Activated B cell treated with CpG ODN at 0.5 μM for 24 hours (primary cell): ENCODE data around the gene ADISSP. TPM values are rescaled to one million over a fixed set of nuclear protein-coding genes. Genes with fewer than 3 reads are reported as not detected.

Experiments
- ATAC-seq: fragments of 200-7000 bp; cut with Tn5 transposase; one replicate; pipeline ENCODE4 v1.10.0; 2021; ENCODE audit warnings: low read depth, mild to moderate bottlenecking, moderate library complexity
- CTCF ChIA-PET: fragments of 350-600 bp; sonication (Branson Sonifier 250); formaldehyde crosslinking; loops from one replicate; lab custom pipeline; 2021; ENCODE audit warnings: antibody characterized with exemption; lab: Charles Lee
- POLR2A ChIA-PET: fragments of 350-600 bp; sonication (Branson Sonifier 250); formaldehyde crosslinking; loops from one replicate; lab custom pipeline; 2021; ENCODE audit warnings: antibody characterized with exemption; lab: Charles Lee
- DNase-seq: peaks from one replicate; pipeline ENCODE4 v3.0.0; 2022
- H3K27ac Mint-ChIP-seq: one replicate; pipeline ENCODE4 v1.8.0; 2020; ENCODE audit warnings: mixed read lengths
- H3K27me3 Mint-ChIP-seq: one replicate; pipeline ENCODE4 v1.8.0; 2021; ENCODE audit warnings: mixed read lengths
- H3K36me3 Mint-ChIP-seq: one replicate; pipeline ENCODE4 v1.8.0; 2021; ENCODE audit warnings: low read depth, mixed read lengths
- H3K4me1 Mint-ChIP-seq: one replicate; pipeline ENCODE4 v1.8.0; 2021; ENCODE audit warnings: mixed read lengths
- H3K4me3 Mint-ChIP-seq: one replicate; pipeline ENCODE4 v1.8.0; 2020; ENCODE audit warnings: mild to moderate bottlenecking, mixed read lengths
- H3K9me3 Mint-ChIP-seq: one replicate; pipeline ENCODE4 v1.8.0; 2020; ENCODE audit warnings: mixed read lengths
- CTCF ChIP-seq: fragments of 200-600 bp; IDR thresholded peaks from one replicate; pipeline ENCODE4 v1.8.0; 2022; ENCODE audit warnings: antibody characterized with exemption, mild to moderate bottlenecking
- intact Hi-C: fragments of 100-400 bp; cut with micrococcal nuclease; formaldehyde crosslinking; loops from one replicate; pipeline ENCODE4 v1.15.1; 2024
- total RNA-seq: library from RNA; stranded (reverse); gene quantifications from 2 replicates; pipeline ENCODE4 v1.2.3, GENCODE V29; 2022

ADISSP gene
- total RNA-seq, 1 donor from 2014 or later, result 29.9 TPM

DNA sequence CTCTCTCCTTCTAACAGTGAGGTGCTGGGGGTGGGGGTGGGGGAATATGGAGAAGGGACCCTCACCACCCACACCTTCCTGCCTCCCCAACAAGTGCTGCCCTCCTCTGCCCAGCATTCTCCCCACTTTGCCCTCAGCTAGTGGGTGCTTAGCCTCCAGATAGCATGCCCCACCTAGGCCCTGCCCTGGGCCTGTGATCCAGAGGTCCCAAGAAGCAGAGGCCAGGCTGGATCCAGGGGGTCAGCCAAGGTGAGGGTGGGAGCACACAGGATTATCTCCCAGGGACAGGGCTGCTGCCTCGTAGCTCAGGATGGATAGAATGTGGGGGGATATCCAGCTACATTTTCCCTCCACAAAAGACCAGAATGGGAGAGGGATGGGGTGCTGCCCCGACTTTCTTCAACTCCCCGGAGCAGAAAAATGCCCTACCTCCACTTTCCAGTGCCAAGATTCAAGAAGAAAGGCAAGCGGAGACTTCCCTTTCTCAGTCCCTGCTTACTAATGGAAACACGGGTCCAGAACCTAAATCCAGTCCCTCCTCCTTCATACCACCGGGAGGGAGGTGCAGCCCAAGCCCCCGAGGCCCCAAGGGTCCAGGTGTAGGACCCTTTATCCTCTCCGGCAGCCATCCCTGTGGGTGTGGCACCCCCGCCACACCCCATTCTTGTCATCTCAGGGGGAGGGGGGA lies 987 bp downstream of the ADISSP start:
- peak overlapping the region; percentile 50 for H3K27ac Mint-ChIP-seq
- H3K36me3 Mint-ChIP-seq, result peaks cover 5% of the 10 kb centered on the region
- ChIA-PET POLR2A (interaction anchor here (1.5 to 2.7 kb wide), 4 partner anchors 20 to 358 kb away, joined by 3 to 45 read pairs (median 16); partner anchors contain the start of genes AP5S1 and CENPB), CTCF (interaction anchor here (3.2 to 3.6 kb wide), 2 partner anchors 11 to 13 kb away, joined by 18 to 32 read pairs; no protein-coding TSS in a partner anchor)
- peak overlapping the region; percentile 90 for H3K4me3 Mint-ChIP-seq
- no peak for TF ChIP-seq CTCF
- no peak for ATAC-seq
- intact Hi-C loops, result loop anchor here (2.0 to 10.0 kb wide), 5 partner anchors 251 to 719 kb away; partner anchors contain the start of genes ATRN, DDRGK1, ITPA and MRPS26
- no peaks in the 10 kb centered on the region for H3K9me3 Mint-ChIP-seq
- DNase-seq, result no peak
- H3K4me1 Mint-ChIP-seq, result peaks cover 27% of the 10 kb centered on the region
- H3K27me3 Mint-ChIP-seq, result no peaks in the 10 kb centered on the region

GRCh38 chr20:3765171-3765882 lies 2.2 kb downstream of the ADISSP start:
- POLR2A ChIA-PET, result interaction anchor here (0.6 kb wide), 1 partner anchor 117 kb away, joined by 3 read pairs; no protein-coding TSS in a partner anchor

DNA sequence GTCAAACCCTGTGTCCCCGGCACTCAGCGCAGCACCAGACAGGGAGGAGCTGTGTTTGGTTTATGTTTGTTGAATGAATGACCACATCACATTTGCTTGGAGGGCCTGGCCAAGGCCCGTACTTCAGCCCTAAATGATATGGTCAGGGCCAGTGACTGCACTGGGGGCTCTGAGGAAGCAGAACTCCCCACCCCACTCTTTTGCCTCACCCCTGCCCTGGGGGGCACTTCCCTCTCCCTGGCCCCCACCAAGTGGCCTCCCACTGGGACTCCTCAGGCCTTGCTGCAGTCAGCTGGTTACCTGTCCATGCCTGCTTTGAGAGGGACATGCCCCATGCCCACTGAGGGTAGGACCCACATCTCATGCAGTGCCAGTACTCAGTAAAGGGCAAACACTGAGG lies 2.9 kb downstream of the ADISSP start:
- Mint-ChIP-seq H3K36me3 (peaks cover 9% of the 10 kb centered on the region), H3K27ac (no peak overlapping the region), H3K4me1 (peaks cover 38% of the 10 kb centered on the region), H3K9me3 (no peaks in the 10 kb centered on the region), H3K27me3 (no peaks in the 10 kb centered on the region), H3K4me3 (no peak overlapping the region)
- no peak for TF ChIP-seq CTCF
- CTCF ChIA-PET, result interaction anchor here (2.2 kb wide), 1 partner anchor 11 kb away, joined by 7 read pairs; no protein-coding TSS in a partner anchor
- POLR2A ChIA-PET, result no interaction called here
- ATAC-seq (no peak), DNase-seq (no peak)
- intact Hi-C loops, result loop anchor here (5.0 to 10.0 kb wide), 4 partner anchors 253 to 717 kb away; partner anchors contain the start of genes ATRN, DDRGK1, ITPA and MRPS26

More at GRCh38 chr20:3765171-3765882, 2.2 kb downstream of the ADISSP start:
- Mint-ChIP-seq H3K27me3 (no peaks in the 10 kb centered on the region), H3K27ac (no peak overlapping the region), H3K4me1 (peaks cover 38% of the 10 kb centered on the region), H3K4me3 (peak overlapping the region; percentile 11), H3K9me3 (no peaks in the 10 kb centered on the region), H3K36me3 (peaks cover 6% of the 10 kb centered on the region)
- CTCF ChIA-PET, result no interaction called here
- intact Hi-C loops, result loop anchor here (5.0 to 10.0 kb wide), 4 partner anchors 252 to 718 kb away; partner anchors contain the start of genes ATRN, DDRGK1, ITPA and MRPS26
- no peak for DNase-seq
- TF ChIP-seq CTCF, result no peak
- no peak for ATAC-seq

DNA sequence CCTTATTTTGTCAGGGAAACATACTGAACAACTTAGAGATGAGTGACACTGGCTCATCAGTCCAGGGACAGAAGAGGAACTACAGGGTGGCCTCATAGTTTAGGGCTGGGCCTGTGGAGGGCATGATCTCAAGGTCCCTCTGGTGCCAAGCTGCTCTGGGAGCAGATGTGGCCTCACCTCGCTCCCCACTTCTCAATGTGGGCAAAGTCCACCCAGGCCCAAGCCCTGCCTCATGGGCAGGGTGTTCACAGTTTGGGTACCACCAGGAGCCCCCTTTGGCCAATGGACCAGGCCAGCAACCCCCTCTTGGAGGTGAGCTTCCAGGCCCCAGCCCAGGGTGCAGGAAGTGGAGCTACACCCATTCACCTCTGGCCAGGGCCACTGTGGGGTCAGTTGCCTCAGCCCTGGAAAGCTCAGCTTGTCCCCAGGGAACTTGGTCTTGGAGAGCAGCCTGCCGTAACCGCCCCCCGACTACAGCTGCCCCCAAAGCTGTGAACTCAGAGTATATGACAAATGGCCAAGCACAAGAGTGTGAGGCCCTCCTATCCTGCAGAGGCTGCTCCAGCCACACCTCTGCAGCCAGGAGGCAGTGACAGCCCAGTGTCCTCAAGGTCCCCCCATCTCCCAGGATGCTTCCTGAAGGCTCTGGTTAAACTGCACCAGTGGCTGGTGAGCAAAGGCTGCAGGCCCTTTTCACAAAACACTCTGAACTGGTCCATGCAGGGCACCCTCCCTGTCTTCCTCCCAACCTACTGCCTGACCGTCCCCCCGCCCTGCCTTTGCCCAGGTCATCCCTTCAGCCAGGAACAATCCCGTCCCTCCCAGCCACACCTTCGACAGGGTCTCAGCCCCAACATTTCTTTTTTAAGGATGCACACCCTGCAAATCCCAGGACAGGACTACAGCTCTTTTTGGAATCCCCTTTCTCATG lies 3.6 kb downstream of the ADISSP start:
- CTCF ChIA-PET, result interaction anchor here (2.2 kb wide), 1 partner anchor 10 kb away, joined by 7 read pairs; no protein-coding TSS in a partner anchor
- ATAC-seq, result no peak
- H3K9me3 Mint-ChIP-seq, result no peaks in the 10 kb centered on the region
- H3K27ac Mint-ChIP-seq, result no peak overlapping the region
- no peak for TF ChIP-seq CTCF
- H3K4me1 Mint-ChIP-seq, result peaks cover 36% of the 10 kb centered on the region
- POLR2A ChIA-PET, result interaction anchor here (0.7 kb wide), 1 partner anchor 11 kb away, joined by 3 read pairs; no protein-coding TSS in a partner anchor
- peaks cover 10% of the 10 kb centered on the region for H3K36me3 Mint-ChIP-seq
- intact Hi-C loops, result loop anchor here (10.0 kb wide), 1 partner anchor 559 kb away; the partner anchor contains the start of genes DDRGK1 and ITPA
- no peak for DNase-seq
- H3K4me3 Mint-ChIP-seq, result no peak overlapping the region
- H3K27me3 Mint-ChIP-seq, result no peaks in the 10 kb centered on the region
